Measurements from ENCODE around the gene RANBP1.

The RANBP1 gene

GRCh38 chr22:20125201-20126174 lies 9.6 kb downstream of the RANBP1 start:
- no peak for DNase-seq

DNA sequence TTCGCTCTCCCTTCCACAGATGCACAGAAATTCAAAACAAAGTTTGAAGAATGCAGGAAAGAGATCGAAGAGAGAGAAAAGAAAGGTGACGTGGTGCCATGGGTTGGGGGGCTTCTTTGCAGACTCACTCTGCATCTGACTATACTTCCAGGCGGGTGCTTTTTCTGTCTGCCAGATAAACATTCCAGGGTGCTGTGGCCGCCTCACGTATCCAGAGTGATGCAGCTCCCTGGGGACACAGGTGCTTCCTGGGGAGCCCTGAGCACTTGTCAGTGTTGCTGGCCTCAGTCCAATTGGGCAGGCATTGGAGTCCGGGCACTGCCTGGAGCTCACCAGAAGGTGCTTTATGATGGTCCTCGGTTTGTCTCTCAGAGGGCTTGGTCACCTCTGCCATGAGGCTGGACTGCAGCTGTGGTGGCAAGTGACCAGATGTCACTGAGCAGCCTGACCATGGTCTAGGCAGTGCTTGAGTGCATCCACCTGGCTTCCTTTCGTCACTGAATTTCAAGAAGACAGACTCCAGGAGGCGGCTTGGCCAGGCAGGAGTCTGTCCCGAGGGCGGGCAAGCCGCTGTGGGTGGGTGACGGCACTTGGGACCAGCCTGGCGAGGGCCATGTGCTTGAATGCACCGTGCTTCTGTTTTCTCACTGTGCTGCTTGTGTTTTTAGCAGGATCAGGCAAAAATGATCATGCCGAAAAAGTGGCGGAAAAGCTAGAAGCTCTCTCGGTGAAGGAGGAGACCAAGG lies 10.6 kb downstream of the RANBP1 start:
- DNase-seq: no peak

- no peak for DNase-seq
Measured at GRCh38 chr22:20127318-20127868, 11.5 kb downstream of the RANBP1 start.

GRCh38 chr22:20127869-20128618 lies 12.1 kb downstream of the RANBP1 start:
- no peak for DNase-seq

- DNase-seq: no peak
Measured at GRCh38 chr22:20128619-20128901, 12.7 kb downstream of the RANBP1 start.

- peak; percentile 32 for DNase-seq
Measured at GRCh38 chr22:20128902-20129746, 13.2 kb downstream of the RANBP1 start.

GRCh38 chr22:20129747-20130014 lies 13.8 kb downstream of the RANBP1 start:
- DNase-seq: no peak

DNA sequence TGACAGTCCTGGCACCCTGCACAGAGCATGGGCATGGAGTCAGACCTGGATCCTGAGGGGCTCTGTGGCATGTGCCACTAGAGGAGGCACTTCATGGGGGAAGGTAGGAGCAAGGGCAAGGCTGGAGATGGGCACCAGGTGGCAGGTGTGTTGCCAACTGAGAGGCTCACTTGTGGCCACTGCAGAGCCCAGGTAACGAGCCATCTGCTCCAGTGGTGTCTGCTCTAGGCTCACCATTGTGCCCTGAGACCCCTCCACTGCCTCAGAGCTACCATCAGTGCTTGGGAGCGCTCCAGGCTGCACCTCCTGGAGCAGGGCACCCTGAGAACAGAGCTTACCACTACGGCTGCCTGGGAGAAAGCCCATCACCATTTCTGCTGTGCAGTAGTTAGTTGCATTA lies 14.4 kb downstream of the RANBP1 start:
- DNase-seq: peak; percentile 33

DNA sequence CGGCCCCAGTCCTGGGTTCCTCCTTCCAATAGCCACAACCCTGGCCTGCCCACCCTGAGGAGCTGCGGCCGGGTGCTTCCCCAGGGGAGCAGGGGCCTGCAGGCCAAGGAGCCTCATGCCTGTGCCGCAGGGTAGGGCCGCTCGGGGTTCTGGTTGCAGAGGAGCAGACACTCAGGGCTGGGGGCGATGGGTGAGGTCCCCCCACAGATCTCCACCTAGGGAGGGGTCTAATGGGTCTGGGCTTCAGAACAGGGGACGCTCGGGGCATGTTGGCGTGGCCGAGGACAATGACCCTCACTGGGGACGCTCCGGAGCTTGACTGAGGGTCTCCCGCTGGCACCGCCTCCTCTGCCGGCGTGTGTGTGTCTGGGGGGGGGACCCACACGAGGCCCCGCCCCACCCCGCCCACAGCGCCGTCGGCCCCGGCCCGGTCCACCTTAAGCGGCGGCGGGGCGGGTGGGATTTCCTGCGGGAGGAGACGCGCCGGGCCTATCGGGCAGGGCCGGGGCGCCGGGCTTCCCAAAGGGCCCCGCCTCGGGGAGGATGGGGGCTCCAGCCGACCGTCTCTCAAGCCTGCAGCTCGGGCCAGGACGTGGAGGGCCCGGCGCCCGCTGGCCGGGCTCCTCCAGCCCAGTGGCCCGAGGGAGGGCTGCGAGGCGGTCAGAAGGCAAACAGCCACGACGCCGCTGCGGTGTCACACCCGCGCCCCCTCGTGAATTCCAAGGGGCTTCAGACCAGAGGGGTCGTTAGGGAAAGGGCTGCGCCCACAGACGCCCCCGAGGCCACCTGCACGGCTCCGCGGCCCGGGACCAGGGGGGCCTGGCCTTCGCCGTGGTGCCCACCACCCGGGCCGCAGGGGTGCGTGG lies 15.1 kb downstream of the RANBP1 start:
- peak; percentile 57 for DNase-seq

DNA sequence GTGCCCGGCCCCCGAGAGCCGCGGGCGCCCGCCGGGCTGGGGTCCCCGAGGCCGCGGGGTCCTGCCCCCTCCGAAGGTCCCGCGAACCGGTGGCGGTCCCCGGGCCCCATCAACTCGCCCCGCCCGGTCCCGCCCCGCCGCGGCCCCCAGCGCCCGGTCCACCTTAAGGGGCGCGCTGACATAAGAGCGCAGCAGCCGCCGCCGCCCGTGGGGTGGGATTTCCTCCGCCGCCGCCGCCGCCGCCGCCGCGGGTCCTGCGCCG lies 15.6 kb downstream of the RANBP1 start, which contains the start of gene ZDHHC8:
Gene ZDHHC8 (plus strand): TSS at position 208 of the 262 bp plus-strand sequence. CDS start 144 bp downstream, outside the sequence.
- DNase-seq: no peak

DNA sequence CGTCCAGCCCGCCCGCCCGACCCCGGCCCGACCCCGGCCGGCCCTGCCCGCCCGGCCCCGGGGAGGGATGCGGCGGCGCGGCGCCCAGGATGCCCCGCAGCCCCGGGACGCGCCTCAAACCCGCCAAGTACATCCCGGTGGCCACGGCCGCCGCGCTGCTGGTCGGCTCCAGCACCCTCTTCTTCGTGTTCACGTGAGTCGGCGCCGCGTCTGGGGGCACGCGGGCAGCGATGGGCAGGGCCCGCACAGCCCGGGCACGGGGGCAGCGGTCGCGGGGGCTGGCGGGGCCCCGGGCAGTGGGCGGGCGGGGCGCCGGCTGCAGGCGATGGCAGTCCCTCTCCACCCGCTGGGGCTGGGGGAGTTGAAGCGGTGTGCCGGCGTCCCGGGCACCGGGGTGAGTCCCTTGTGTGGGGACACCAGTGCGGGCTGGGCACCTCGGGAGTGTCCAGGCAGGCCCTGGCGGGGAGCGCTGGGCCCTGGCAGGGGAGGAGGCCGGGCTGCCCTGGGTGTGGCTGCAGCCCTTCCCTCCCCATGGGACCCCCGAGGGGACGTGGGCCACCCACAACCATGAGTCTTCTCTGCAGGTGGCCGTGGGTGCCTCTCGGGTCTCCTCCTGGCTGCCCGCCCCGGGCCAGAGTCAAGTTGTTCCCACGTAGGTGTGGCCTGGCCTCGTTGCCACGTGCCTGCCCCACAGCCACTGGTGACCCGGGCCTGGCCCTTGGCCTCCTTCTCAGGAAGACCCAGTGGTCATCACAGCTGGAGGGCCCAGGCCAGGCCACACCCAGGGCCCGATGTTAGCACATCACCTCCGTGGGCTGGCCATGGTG lies 16.2 kb downstream of the RANBP1 start:
- no peak for DNase-seq

DNA sequence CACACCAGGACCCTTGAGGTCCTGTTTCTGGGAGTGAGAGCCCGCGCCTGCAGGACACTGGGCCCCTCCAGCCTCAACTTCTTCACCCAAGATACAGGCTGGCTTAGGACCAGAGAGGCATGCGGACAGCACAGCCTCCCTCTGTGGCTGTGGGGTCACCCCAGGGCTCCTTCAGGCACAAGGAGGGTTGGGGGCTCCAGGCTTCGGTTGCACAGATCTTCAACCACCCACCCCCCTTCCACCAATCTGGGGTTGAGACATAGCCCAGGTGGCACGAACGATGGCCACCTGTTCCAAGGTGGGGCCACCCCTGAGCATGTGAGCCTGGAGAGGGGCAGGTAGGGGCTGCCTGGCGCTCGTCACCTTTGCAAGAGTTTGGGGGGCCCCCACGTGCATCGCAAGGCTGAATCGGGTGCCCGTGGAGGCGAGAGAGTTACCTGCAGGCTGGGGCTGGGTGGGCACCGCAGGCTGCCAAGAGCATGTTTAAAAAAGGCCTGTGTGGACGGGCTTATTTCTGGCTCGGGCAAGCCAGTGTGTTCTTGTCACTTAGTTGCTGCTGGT lies 16.9 kb downstream of the RANBP1 start:
- no peak for DNase-seq

GRCh38 chr22:20133930-20134549 lies 18.1 kb downstream of the RANBP1 start:
- no peak for DNase-seq

DNA sequence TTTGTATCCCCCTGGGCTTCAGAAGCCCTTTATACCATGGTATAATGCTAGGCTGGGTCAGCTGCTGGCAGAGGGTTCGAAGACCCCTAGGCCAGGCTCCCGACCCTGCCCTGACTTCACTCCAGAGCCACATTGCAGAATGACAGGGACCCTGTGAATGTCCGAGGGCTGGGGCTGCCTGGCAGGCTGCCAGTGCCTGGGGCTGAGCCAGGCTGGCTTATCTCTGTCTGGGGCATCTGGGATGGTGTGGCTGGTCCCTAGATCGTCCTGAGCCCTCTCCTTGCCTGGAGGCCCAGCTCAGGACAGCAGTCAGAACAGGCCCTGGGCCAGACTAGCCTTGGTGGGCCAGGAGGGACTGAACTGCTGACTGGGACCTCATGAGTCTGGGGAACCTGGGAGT lies 19.4 kb downstream of the RANBP1 start:
- DNase-seq: no peak

DNA sequence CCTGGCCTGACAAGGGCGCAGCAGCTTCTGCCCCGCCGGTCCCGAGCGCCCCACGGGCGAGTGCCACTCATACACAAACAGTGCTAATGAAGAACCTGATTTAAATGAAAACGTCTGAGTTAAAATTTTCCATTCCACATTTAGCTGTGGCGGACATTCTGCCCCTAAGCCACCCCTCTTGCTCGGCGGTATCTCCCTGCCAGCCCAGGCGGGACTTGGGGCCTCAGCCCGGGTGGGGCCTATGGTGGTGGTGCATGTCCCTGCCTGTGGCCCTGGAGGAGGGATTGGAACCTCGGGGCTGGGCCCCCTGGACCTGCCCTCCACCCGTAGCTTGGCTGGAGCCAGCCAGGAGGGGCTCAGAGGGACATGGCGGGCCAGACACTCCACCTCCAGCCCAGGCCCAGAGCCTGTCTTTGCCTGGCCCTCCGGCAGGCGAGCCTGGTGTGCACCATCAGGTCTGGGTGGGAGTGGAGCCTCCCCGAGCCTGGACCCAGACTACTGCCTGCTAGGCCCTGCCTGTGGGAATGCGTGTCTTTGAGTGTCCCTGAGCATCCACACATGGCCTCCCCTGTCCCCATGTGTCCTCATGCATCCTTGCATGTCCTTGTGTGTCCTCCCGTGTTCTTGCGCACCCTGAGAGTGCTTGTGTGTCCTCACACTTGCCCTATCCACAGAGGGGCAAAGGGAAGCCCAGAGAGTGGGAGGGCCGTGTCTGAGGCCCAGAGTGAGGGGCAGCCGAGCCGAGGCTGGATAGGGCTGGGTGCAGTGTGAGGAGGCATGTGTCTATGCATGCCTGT lies 20.1 kb downstream of the RANBP1 start:
- no peak for DNase-seq

GRCh38 chr22:20136603-20136873 lies 20.6 kb downstream of the RANBP1 start:
- DNase-seq: no peak

DNA sequence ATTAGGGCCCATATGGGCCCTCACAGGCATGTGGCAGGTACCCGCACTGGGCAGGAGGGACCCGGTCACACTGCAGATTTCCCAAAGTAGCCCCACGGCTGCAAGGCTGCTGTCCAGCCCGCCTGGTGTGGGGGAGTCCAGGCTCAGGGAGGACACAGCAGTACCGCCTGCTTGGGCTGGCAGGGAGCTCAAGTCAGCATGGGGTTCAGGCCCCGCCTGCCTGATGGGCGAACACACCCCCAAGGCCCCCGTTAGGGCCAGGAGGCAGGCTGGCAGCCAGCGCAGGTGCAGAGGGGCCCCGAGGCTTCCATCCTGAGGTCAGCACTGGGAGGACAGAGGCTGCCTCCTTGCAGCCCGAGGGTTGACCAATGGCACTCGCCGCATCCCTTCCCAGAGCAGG lies 21.2 kb downstream of the RANBP1 start:
- no peak for DNase-seq

DNA sequence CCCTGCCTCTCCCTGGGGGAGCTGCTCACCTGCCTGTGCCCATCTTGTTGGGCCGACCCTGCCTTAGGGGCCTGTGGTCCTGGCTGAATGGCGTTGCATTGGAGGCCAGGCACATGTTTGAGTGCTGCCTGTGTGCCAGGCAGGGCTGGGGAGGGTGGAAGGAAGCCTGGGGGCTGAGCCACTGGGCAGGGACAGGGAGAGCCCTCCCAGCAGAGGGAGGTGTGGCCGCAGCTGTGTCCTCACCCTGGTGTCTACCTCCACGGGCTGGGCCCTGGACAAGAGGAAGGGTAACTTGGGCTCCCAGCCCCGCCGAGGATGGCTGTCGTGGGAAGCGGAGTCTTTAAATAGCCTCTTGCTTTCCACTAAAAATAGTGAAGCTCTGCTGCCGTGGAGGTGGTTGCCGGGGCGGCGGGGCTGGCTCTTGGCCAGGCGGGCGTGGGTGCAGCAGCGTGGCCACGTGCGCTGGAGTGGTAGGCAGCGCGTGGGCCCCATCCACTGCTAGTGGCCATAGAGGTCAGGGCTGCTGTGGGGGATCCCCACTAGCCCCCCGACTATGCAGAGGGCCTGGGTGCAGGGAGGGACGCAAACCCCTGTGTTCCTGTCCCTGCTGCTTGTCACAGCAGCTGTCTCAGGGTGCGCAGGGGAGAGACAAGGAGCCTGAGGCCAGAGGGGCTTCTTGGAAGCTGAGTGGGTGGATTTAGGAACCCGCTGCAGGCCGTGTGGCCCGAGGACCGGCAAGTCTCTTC lies 21.9 kb downstream of the RANBP1 start:
- DNase-seq: no peak

DNA sequence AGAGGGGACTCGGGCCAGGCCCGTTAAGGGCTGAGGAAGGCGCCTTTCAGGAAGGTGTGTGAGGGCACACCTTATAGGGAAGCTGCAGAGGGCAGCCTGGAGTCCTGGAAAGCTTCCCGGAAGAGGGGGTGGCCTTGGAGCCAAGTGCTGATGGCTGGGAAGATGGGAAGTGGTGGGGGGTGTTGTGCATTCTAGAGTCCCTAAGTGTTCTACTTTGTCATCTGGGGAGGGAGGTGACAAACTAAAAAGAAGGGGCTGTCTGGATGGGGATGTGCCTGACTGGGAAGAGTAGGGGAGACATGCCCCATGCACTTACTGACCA lies 22.5 kb downstream of the RANBP1 start:
- no peak for DNase-seq

All from NCI-H2171 (cell line).